CD4-positive, alpha-beta T cell treated with Interleukin-12 subunit alpha and Interleukin-12 subunit beta, for 1 hour (primary cell): Measurements from ENCODE around the gene EIF3B.
"Not testable (repeated sequence)": the region's sequence is repeated elsewhere in the genome, so short reads cannot be mapped to it uniquely, and the experiment has no call there.

Experiments used
- DNase-seq: peaks from one replicate; pipeline ENCODE4 v3.0.0-alpha.2; 2020

The EIF3B gene

GRCh38 chr7:2403718-2404648 is 49.4 kb downstream of the EIF3B start:
- DNase-seq = no peak

- no peak for DNase-seq
These were observed 50.1 kb downstream of the EIF3B start for GRCh38 chr7:2404714-2405119.

DNA sequence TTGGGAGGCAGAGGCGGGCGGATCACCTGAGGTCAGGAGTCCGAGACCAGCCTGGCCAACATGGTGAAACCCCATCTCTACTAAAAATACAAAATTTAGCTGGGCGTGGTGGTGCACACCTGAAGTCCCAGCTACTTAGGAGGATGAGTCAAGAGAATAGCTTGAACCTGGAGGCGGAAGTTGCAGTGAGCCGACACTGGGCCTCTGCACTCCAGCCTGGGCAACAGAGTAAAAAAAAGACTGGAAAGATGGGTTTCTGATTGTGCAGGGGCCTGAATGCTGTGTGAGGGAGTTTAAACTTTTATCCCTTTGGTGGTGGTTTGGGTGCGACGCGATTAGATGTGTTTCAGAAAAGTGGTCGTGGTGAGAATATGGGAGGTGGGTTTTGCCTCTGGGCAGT is 50.6 kb downstream of the EIF3B start:
- DNase-seq = no peak

DNA sequence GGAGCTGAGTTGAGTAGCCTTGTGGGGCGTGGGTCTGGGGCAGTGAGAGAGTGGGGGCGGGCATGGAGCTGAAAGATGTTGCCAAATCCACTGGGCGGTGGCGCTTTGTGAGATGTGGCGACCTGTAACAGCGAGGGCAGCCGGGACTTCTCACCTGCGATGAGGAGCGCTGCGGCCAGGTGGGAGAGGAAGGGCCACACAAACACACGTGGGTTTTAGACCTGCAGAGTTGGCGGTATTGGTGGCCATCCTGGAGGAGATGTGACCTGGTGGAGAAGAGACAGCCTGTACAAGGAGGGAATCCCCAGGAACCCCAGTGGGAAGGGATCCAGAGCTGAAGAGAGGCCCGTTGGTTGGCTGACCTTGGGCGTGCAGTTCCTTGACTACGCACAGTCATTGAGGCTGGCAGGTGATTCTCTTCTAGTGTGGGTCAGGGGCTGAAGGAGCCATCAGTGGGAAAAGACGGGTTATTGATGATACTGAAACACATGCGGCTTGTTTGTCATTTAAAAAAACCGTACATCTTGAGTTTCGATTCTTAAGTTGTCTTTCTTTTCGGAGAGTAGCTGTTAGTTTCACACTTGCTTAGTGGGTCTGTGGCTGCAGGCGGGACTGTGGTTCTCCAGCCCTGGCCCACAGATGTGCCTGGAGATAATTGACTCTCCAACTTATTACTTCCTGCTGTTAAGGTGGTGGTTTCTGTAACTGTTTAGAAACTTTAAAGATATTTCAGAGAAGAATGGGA is 51.1 kb downstream of the EIF3B start:
- DNase-seq = peak; percentile 73

DNA sequence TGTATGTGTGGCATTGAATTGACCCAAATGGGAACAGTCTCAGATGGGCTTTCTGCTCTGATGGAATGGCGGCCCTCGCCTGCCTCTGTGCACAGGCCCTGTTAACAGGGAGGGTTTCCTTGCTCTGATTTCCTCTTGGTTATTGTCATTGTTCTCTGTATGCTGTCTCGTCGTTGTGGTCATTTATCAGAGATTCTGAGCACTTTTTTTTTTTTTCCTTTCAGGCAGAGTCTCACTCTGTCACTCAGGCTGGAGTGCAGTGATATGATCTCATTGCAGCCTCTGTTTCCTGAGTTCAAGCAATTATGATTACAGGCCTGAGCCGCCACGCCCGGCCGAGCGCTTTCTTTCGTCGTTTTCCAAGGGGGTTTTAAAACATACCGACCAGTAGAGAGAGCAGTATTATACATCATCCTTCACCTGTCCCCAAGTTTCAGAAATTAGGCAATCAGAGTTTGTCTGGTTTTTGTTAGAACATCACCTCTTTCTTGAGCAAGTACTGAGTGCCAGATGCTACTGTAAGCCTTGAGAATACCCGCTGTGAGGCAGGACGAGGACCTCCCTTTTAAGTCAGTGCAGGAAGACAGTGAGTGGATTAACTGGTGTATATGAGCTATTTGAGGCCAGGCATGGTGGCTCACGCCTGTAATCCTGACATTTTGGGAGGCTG is 55.3 kb downstream of the EIF3B start:
- peak; percentile 31 for DNase-seq

GRCh38 chr7:2411049-2411448 is 56.4 kb downstream of the EIF3B start:
- DNase-seq = no peak

- no peak for DNase-seq
These were observed 57.4 kb downstream of the EIF3B start for GRCh38 chr7:2411815-2412586.

DNA sequence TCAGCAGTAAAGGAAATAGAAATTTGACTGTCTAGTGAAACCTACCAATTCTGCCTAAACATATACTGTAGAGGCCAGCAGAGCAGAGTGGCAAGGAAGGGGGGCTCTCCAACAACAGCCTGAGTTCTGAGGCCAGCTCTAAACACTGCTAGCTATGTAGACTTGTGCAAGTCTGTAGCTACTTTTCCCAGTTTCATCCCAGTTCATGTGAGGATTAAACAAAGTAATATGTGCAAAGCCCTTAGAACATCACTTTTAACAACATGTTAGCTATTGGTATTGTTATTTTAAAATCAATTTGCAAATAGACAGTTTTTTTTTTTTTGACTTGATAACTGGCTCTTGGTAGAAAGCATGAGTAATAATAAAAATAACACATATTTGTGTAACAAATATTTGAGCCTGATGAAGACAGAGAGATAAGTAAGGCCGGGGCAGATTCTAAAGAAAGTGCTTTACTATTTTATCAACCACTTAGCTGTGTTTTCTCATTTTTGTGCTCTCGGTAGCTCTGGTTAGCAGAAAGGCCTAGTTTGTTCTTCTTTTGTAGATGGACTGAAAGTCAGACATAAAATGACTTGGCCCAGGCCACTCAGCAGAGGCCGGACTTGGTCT is 58.1 kb downstream of the EIF3B start:
- DNase-seq = no peak

DNA sequence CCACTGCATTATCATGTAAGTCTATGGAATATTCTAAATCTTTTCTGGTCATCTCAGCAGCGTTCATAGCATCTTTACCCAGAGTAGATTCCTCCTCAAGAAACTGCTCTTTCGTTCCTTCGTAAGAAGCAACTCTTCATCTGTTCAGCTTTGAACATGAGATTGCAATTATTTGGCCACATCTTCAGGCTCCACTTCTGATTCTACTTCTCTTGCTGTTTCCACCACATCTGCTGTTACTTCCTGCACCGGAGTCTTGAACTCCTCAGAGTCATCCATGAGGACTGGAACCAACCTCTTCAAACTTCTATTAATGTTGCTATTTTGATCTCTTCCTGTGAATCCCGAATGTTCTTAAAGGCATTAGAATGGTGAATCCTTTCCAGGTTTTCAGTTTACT is 61.4 kb downstream of the EIF3B start:
- no peak for DNase-seq

GRCh38 chr7:2416650-2417049 is 62.0 kb downstream of the EIF3B start:
- no peak for DNase-seq

DNA sequence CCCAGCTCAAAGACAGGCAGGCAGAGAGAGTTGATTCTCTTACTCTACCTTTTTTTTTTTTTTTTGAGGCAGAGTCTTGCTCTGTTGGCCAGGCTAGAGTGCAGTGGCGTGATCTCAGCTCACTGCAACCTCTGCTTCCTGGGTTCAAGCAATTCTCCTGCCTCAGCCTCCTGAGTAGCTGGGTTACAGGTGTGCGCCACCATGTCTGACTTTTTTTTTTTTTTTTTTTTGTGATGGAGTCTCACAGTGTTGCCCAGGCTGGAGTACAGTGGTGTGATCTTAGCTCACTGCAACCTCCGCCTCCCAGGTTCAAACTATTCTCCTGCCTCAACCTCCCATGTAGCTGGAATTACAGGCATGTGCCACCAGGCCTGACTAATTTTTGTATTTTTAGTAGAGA is 62.6 kb downstream of the EIF3B start:
- not testable (repeated sequence) for DNase-seq

- DNase-seq = peak; percentile 68
These were observed 63.4 kb downstream of the EIF3B start for GRCh38 chr7:2417981-2418481.

DNA sequence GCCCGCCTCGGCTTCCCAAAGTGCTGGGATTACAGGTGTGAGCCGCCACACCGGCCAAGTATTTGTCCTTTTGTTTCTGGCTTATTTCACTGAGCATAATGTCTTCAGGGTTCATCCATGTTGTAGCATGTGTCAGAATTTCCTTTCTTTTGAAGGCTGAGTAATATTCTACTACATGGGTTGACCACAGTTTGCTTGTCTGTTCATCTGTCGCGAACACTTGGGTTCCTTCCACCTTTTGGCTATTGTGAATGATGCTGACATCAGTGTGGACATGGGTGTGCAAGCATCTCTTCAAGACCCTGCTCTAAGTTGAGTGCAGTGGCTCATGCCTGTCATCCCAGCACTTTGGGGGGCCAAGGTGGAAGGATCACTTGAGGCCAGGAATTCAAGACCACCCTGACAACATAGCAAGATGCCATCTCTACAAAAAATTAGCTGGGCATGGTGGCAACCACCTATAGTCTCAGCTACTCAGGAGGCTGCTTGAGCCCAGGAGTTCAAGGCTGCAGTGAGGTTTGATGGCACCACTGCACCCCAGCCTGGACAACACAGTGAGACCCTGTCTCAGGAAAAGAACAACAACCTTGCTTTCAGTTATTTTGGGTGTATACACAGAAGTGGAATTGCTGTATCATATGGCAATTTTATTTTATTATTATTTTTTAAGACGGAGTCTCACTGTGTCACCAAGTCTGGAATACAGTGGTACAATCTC is 65.7 kb downstream of the EIF3B start:
- DNase-seq = no peak

GRCh38 chr7:2421943-2422310 is 67.3 kb downstream of the EIF3B start:
- no peak for DNase-seq

- DNase-seq = no peak
These were observed 71.1 kb downstream of the EIF3B start for GRCh38 chr7:2425749-2426148.
